Fibroblast of skin of right quadriceps (primary cell): ENCODE measurements around the gene TMEM139.
A peak's percentile ranks its signal among the peaks of the same experiment; 100 is the strongest.

Source experiments
- DNase-seq: peaks from one replicate; pipeline ENCODE4 v3.0.0-alpha.2; 2013

TMEM139 gene

DNA sequence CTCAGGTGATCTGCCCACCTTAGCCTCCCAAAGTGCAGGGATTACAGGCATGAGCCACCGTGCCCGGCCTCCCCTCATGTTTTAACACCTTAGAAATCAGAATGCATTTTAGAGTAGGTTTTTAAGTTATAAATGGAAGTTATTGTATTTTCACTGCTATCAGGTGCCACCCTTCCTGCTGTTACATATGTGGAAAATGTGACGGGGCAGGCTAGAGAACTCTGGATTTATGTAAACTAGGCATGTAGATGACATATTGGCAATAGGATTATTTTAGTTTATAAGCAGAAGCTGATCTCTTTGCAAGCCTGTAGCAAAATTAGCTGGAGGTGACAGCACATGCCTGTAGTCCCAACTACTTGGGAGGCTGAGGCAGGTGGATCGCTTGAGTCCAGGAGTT is 5.5 kb downstream of the TMEM139 start:
- no peak for DNase-seq

DNA sequence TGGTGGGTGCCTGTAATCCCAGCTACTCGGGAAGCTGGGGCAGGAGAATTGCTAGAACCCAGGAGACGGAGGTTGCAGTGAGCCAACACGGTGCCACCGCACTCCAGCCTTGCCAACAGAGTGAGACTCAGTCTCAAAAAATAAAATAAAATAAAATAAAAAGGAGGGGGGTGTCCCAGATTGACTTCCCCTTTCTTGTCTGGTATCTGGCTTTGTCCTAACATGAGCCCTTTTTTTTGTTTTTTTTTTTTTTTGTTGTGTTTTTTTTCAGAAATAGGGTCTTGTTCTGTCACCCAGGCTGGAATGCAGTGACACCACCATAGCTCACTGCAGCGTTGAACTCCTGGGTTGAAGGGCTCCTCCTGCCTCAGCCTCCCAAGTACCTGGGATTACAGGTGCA is 8.1 kb downstream of the TMEM139 start:
- no peak for DNase-seq

DNA sequence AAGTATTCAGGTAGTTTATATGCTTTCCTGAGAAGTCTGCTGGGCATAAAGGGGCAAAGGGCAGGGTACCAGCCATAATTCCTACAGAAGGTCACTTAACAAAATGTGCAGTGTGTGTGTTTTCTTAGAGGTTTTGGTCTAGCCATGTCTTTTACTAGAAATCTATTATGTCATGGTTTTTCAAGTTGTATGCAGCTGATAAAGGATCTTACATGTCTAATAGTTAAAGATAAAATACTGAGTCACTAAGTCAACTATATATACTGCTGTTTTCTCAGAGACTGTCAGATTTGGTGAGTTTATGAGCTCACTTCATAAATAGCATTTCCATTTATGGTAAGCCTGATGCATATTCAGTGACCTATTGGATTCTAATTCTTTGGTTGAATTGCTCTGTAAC is 11.1 kb downstream of the TMEM139 start:
- peak; percentile 76 for DNase-seq

DNA sequence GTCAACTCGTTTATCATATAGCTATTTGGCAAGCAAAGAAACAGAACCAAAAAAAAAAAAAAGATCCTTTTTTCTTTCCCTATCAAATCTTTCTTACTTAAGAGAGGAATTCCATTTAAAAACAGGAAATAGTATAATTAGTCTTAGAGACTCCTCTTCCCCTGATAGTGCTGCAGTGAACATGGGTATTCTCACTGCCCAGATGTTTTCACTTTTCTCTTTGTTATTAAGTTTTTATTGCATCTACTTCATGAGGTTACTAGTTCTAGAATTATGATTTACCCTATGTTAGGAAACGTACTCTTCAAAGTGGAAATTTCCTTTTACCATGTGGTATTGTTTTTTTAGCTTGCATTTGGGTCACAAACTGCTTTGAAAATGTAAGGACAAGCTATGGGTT is 11.9 kb downstream of the TMEM139 start:
- DNase-seq = no peak

DNA sequence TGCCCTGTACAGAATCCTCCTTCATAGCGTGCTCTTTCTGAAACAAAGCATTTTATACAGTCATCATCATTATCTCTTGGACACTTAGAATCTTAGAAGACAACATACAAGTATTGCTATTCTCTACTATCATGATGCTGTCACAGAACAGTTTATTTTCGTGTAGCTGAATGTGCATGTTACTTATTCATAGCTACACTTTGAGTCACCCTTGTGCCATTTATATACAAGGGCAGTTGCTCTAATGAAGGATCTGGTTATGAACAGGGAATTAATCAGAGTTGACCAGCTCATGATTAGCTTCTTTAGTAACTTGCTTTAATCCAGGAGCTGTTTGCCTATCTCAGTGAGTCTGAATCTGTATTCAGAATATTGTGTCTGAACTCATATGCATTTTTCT is 14.6 kb downstream of the TMEM139 start:
- no peak for DNase-seq

DNA sequence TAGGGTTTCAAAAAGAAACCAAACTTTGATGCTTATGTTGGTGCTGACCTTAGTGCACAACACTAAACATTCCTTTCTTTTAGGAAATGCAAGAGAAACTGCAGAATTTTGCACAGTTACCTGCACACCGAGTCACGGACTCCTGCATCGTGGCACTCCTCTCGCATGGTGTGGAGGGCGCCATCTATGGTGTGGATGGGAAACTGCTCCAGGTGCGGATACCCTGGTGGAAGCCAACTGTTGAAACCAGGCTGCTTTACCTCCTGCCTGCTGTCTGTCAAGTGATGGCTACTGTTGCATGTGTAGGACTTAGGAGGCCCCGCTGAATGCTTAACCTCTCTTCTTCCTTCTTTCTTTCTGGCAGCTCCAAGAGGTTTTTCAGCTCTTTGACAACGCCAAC is 15.1 kb downstream of the TMEM139 start:
- DNase-seq = no peak

DNA sequence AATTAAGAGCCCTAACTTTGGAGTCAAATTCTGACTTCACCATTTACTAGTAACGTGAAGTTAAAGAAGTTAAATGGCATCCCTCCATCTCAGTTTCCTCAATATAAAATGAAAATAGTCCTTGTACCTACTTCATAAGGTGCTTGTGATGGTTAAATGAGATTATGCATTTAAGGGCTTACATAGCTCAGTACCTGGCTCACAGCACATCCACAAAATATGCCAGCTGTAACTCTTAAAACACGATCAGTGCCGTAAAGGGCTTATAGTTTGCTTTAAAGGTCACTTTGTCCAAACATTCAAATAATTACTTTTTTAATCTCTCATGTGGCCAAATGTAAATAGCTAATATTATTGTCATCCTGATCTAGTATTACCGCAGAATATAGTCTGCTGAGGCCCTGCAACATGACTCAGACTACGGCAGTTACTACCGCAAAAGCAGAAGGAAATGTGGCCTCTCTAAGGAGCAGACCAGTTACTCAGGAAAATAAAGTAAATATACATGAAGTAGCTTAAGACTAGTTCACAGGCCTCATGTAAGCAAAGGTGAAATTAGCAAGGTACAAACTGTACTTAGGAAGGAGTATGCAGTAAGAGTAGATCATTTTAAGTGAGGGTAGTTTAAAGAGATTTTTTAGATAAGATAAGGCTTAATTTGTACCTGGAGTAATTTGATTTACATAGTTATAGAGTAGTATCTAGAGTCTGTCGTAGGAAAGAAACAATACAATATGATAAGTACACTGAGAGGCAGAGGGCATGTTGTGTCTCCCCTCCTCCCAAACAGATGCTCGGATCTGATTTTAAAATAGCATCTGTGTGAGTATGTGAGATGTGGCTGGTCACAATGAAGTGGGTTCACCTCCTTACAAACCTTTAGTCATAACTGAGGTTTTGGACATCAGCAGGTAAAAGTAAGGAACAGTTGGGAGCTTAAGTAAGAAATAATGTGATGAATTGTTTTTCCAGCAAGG is 16.5 kb downstream of the TMEM139 start:
- DNase-seq = no peak

DNA sequence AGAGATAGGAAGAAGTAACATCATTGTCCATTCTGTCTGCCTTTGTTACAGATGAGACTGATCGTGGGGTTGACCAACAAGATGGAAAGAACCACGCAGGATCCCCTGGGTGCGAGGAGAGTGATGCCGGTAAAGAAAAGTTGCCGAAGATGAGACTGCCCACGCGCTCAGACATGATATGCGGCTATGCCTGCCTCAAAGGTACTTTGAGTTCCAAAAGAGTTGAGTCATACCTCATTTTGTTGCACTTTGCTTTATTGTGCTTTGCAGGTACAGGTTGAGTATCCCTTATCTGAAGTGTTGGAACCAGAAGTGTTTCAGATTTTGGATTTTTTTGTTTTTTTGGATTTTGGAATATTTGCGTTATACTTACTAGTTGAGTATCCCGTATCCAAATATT is 19.0 kb downstream of the TMEM139 start:
- DNase-seq = no peak

DNA sequence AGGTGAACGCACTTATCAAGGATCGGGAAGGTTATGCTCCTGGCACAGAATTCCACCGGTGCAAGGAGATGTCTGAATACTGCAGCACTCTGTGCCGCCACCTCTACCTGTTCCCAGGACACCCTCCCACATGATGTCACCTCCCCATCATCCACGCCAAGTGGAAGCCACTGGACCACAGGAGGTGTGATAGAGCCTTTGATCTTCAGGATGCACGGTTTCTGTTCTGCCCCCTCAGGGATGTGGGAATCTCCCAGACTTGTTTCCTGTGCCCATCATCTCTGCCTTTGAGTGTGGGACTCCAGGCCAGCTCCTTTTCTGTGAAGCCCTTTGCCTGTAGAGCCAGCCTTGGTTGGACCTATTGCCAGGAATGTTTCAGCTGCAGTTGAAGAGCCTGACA is 20.2 kb downstream of the TMEM139 start:
- DNase-seq = no peak

DNA sequence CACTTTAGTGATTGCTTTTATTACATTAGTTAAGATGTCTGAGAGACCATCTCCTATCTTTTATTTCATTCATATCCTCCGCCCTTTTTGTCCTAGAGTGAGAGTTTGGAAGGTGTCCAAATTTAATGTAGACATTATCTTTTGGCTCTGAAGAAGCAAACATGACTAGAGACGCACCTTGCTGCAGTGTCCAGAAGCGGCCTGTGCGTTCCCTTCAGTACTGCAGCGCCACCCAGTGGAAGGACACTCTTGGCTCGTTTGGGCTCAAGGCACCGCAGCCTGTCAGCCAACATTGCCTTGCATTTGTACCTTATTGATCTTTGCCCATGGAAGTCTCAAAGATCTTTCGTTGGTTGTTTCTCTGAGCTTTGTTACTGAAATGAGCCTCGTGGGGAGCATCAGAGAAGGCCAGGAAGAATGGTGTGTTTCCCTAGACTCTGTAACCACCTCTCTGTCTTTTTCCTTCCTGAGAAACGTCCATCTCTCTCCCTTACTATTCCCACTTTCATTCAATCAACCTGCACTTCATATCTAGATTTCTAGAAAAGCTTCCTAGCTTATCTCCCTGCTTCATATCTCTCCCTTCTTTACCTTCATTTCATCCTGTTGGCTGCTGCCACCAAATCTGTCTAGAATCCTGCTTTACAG is 20.8 kb downstream of the TMEM139 start:
- no peak for DNase-seq

DNA sequence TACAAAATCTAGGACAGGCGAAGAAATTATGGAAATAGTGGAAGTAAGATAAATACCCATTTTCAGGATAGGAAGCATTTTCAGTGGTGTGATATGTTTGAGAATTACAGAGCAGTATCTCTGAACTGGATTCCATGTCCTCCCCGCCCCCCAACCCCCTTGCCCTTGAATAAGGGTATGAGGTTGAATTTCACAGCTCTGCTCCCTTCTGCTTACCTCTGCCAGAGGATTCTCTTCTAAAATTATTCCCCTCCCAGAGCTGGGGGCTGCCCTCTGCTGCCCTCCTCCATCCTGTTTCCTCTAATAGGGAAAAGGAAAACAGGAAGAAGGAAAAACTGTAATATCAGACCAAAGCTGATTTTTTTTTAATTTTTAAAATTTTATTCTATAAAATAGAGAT is 23.9 kb downstream of the TMEM139 start:
- no peak for DNase-seq

DNA sequence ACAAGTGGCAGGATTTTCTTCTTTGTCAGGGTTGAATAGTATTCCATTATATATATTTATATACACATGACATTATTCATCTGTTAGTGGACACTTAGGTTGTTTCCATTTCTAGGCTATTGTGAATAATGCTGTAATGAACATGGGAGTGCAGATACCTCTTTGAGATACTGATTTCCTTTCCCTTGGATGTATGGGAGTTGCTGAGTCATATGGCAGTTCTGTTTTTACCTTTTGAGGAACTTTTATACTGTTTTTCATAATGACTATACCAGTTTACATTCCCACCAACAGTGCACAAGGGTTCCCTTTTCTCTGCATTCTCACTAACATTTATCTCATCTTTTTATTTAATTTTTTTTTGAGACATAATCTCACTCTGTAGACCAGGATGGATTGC is 29.4 kb downstream of the TMEM139 start:
- no peak for DNase-seq

DNA sequence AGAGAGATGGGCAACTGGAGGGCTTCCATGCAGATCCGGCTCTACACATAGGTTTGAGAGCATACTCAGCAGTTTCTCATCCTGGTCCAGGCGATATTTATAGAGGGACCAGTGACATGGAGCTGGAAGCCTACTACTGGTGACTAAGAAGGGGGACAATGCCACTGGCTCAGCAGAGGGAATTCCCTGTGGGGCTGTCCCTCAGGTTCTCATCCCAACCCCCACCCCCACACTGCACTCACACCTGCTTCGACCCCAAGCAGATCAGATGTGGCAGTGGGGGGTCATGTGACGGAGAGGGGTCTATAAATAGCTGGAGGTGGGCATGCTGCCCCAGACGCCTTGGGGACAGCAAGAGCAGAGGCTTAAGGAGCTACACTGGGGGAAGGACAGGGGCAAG is 31.0 kb downstream of the TMEM139 start, which contains the start of gene CLCN1:
Gene CLCN1, plus strand, starts transcription at position 336 of the 400 bp plus-strand sequence. CDS start 102 bp downstream, outside the sequence.
- DNase-seq = no peak

DNA sequence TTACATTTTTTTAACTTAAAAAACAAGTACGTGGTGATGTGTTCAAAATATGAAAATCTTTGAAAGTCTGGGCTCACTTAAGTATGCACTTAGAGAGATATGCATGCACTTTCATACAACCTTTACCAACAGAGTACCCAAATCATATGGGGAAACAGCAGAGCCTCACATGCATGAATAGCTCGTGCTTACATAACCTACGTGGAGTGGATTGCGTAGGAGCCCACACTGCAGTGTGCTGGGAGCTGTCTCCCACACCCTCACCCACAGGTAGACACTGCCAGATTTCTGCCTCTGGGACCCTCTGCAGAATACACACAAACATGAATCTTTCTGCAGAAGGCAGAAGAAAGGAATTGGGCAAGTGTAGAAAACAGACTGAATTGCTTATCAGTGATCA is 31.7 kb downstream of the TMEM139 start:
- no peak for DNase-seq

DNA sequence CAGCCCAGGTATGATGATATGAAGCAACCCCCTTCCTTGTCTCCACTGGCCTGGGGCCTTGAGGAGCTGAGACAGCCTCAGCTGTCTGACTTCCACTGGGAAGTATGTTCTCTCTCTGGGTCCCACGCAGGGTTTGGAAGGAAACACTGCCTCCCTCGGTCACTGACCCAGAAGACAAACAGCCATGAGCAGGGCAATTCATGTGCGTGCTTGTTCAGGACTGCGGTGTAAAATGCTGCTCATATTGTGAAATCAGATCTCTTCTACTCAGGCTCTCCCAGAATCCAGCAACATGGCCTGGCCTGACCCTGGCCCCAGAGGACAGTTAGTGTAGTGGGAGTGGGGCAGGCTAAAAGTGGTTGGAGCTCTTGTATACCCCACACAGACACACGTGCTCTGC is 33.9 kb downstream of the TMEM139 start:
- peak; percentile 15 for DNase-seq

DNA sequence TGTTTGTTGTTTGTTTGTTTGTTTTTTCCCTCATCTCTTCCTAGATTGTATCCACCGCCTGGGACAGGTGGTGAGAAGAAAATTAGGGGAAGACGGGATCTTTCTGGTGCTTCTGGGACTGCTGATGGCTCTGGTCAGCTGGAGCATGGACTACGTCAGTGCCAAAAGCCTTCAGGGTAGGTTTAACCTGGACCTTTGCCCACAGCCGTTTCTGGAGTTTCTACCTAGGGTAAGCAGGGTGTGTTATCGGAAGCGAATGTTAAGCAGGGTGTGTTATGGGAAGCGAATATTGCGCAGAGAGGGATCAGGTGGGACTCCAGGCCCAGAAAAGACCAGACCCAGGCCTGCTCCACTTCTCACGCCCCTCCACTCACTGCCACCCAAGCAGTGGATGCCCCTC is 35.9 kb downstream of the TMEM139 start:
- no peak for DNase-seq

DNA sequence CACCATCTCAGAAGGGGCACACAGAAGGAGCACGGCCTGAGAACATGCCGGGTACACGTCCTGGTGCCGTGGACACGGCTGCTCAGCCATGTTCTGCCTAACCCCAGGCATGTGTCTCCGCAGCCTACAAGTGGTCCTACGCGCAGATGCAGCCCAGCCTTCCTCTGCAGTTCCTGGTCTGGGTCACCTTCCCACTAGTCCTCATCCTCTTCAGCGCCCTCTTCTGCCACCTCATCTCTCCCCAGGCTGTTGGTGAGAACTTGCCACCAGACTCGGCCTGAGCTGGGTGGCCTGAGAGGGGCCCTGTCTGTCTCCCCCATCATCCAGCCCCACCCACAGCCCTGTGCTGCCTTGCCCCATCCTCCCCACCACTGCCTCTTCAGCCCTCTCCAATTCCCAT is 36.5 kb downstream of the TMEM139 start:
- no peak for DNase-seq

DNA sequence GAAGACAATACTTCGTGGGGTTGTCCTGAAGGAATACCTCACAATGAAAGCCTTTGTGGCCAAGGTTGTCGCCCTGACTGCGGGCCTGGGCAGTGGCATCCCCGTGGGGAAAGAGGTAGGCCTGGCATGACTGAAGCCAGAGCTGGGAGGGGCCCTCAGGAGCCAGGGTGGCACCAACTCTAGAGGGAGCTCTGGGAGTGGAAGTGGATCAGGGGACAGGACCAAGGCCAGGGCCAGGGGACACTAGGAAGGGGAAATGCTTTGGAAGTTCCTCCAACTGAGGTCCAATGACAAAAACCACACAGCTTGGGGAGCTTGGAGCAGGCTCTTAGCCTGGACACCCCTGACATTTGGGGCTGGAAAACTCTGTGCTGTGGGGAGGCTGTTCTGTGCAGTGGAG is 37.0 kb downstream of the TMEM139 start:
- DNase-seq = no peak

DNA sequence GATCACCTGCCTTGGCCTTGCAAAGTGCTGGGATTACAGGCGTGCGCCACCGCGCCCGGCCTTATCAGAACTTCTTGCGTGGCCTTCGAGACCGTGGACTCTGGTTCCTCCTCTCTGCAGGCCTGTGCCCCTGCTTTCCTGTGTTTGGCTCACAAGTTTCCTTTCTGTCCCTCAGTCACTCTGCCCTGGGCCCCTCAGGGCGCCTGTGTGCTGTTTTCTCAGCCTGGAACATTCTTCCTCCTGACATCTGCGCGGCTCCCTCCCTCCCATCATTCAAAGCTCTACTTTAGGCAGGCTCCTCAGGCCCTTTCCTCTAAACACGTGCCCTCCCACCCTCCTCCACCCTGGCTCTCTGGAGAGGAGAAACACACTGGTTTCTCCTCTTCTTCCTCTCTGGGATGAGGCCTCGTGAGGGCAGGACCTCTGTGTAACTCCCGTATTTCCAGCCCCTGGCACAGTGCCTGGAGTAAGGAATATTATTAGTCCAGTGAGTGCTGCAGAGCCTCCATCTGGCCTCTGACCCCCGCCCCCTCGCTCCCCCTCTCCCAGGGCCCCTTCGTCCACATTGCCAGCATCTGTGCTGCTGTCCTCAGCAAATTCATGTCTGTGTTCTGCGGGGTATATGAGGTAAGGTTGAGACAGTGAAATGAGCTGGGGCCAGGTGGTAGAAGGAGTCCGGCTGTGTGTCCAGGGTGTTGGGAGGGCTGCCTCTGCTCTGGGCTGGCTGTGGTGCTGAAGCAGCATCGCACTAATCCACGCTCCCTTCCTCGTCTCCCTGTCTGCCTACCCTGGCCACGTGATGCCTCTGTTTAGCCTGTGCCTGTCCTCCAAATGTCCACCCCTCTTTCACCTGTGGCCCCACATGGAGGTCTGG is 38.2 kb downstream of the TMEM139 start:
- DNase-seq = no peak

DNA sequence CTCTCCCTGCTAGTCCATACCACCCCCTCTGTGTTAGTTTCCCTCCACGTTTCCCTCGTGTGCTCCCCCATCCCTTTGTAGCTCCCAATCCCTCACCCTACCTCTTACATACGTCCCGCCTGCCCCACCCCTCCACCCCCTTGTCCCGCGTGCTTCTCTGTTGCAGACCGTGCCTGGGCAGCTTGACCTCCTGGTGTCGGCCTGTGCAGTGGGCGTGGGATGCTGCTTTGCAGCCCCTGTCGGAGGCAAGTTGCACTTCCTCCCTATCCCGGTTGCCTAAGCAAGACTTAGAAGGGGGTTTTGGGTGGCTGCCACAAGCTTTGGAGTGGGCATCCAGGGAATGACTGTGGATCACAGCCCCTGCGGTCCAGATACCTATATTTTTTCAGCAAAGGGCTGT is 38.9 kb downstream of the TMEM139 start:
- DNase-seq = no peak

DNA sequence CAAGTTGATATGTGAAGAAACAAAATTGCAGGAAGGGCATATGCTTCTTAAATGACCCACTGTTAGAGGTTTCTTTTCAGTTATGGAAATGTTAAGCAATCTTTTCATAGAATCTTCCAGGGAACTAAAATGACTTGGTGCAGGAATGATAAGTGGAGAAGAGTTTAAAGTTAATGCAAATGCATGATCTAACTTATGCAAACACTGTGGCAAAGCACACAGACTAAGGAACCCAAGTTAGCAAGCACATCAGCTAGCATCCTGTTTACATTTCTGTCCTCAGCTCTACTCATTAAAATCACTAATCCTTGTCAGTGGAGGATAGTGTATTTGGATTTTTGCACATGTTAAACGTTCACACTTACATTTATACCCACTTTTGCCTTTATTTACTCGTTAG is 40.5 kb downstream of the TMEM139 start:
- DNase-seq = no peak

DNA sequence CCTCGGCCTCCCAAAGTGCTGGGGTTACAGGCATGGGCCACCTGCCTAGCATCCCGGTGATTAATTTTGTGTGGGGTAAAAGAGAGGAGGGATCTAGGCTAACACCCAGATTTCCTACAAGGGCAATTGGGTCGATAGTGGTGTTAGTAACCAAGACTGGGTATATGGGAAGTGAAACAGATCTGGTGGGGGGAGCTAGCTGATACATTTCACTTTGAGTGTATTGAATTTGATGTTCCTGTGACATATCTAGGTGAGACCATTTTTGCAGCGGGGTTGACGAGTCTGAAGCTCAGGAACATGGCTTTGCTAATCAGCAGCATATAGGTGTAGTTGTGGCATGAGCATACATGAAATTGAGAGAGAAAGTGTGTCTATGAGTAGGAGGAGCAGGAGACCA is 43.1 kb downstream of the TMEM139 start:
- DNase-seq = no peak

DNA sequence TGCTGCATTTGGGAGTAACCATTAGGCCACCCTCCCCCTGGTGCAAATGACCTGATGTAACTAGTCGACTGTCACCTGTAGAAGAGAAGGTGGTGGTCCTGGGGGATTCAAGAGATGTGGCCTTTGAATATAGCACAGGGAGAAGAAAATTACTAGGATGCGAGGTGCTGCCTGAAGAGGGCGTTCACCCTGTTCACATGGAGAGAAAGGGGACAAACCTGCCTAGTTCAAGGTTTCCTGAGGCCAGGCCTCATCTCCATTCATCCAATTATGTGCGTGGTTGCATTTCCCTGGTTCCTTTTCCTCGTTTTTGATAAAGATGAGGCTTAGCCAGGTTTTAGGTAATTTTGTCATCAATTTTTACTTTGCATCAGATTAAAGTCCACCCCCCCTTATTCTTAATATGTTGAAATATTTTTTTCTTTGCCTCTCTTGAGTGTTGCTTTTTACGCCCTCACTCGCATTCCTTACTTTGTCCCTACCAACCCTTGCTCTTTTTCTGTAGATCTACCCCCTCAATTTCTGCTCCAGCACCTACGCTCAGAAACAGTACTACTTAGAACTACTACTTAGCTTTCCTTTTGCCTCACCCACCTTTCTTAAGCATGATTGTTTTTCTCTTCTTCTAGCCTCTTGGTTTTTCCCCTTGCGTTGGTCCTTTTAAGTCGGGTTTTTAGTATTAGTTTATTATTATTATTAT is 44.9 kb downstream of the TMEM139 start:
- no peak for DNase-seq
